ENCODE measurements around the gene TMEM233. TPM values are rescaled to one million over a fixed set of nuclear protein-coding genes. Genes with fewer than 3 reads are reported as not detected.

Gene TMEM233
- total and polyA plus RNA-seq, 9 of the 15 experiments (the other 6 are each of a cell fraction or from before 2014, with no cell fraction given): 0.04 to 0.17 (median 0.07) TPM; not detected in 2

GRCh38 chr12:119602734-119603094 lies 9.1 kb downstream of the TMEM233 start:
- TF ChIP-seq, protein P1, sequence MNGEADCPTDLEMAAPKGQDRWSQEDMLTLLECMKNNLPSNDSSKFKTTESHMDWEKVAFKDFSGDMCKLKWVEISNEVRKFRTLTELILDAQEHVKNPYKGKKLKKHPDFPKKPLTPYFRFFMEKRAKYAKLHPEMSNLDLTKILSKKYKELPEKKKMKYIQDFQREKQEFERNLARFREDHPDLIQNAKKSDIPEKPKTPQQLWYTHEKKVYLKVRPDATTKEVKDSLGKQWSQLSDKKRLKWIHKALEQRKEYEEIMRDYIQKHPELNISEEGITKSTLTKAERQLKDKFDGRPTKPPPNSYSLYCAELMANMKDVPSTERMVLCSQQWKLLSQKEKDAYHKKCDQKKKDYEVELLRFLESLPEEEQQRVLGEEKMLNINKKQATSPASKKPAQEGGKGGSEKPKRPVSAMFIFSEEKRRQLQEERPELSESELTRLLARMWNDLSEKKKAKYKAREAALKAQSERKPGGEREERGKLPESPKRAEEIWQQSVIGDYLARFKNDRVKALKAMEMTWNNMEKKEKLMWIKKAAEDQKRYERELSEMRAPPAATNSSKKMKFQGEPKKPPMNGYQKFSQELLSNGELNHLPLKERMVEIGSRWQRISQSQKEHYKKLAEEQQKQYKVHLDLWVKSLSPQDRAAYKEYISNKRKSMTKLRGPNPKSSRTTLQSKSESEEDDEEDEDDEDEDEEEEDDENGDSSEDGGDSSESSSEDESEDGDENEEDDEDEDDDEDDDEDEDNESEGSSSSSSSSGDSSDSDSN (IDR thresholded peaks at IDR 0.05; ENCODE audit: borderline replicate concordance in 1 of 2, low read depth in 2 of 2, low read length in 2 of 2): no peak
- TF ChIP-seq MAFK (IDR thresholded peaks at IDR 0.05; ENCODE audit: low read length) (no peak), U2AF1 (optimal IDR thresholded peaks at IDR 0.05; ENCODE audit: low read depth, low read length) (no peak)
- Histone ChIP-seq H3K9me1 (ENCODE audit: control insufficient read depth, insufficient read depth, low read length) (no peaks in the 10 kb centered on the region), H3K4me2 (ENCODE audit: insufficient read depth, low read length) (no peak overlapping the region), H3K9me3 (replicated peaks; ENCODE audit: control insufficient read depth, insufficient read depth, low read depth, low read length) (no peaks in the 10 kb centered on the region), H3K4me1 (replicated peaks in 1 of 2; ENCODE audit: control insufficient read depth in 2 of 2, insufficient read depth in 2 of 2, low read length in 2 of 2) (peaks cover 2 to 9% of the 10 kb centered on the region in 2 experiments; a peak in 4 of 5 replicates), H3K79me2 (ENCODE audit: control insufficient read depth, insufficient read depth, low read length) (no peaks in the 10 kb centered on the region), H3K9ac (ENCODE audit: insufficient read depth in 1 of 2, low read depth in 2 of 2, low read length in 2 of 2) (no peak overlapping the region), H2AFZ (ENCODE audit: low read depth, low read length) (no peak overlapping the region), H3K4me3 (no peak overlapping the region), H4K20me1 (replicated peaks; ENCODE audit: control insufficient read depth, insufficient read depth, low read length) (no peaks in the 10 kb centered on the region), H3K36me3 (ENCODE audit: control insufficient read depth, insufficient read depth, low read length) (no peaks in the 10 kb centered on the region), H3K27me3 (ENCODE audit: control insufficient read depth in 2 of 2, insufficient read depth in 2 of 2, low read length in 2 of 2) (peaks cover 3 to 5% of the 10 kb centered on the region in 2 experiments; a peak in 3 of 5 replicates), H3K27ac (ENCODE audit: extremely low read depth, low read depth, low read length) (no peak overlapping the region)
- CTCF ChIA-PET (ENCODE audit: low intra/inter-chr PET ratio): no interaction called here
- POLR2A ChIA-PET: no interaction called here
- DNase-seq (ENCODE audit: extremely low read depth in 1 of 4, low spot score in 3 of 4) (no peak), FAIRE-seq (no peak), ATAC-seq (no peak)
- 13% methylated on average over 4 of the region's 4 CpGs for WGBS (ENCODE audit: insufficient coverage, low coverage, missing lambda C conversion rate)
- no TSS peak for BruUV-seq (replicated peaks)
- in situ Hi-C loops (cut with MboI): no loop called here
- intact Hi-C loops (cut with micrococcal nuclease): no loop called here

GRCh38 chr12:119603767-119604166 lies 10.2 kb downstream of the TMEM233 start:
- Histone ChIP-seq H3K9ac (ENCODE audit: insufficient read depth in 1 of 2, low read depth in 2 of 2, low read length in 2 of 2) (no peak overlapping the region), H4K20me1 (replicated peaks; ENCODE audit: control insufficient read depth, insufficient read depth, low read length) (no peaks in the 10 kb centered on the region), H2AFZ (ENCODE audit: low read depth, low read length) (no peak overlapping the region), H3K79me2 (ENCODE audit: control insufficient read depth, insufficient read depth, low read length) (no peaks in the 10 kb centered on the region), H3K4me2 (ENCODE audit: insufficient read depth, low read length) (no peak overlapping the region), H3K4me3 (no peak overlapping the region), H3K27ac (ENCODE audit: extremely low read depth, low read depth, low read length) (no peak overlapping the region), H3K27me3 (ENCODE audit: control insufficient read depth in 2 of 2, insufficient read depth in 2 of 2, low read length in 2 of 2) (peaks cover 0 to 5% of the 10 kb centered on the region in 2 experiments; a peak in 3 of 5 replicates), H3K36me3 (ENCODE audit: control insufficient read depth, insufficient read depth, low read length) (no peaks in the 10 kb centered on the region), H3K4me1 (replicated peaks in 1 of 2; ENCODE audit: control insufficient read depth in 2 of 2, insufficient read depth in 2 of 2, low read length in 2 of 2) (peaks cover 2 to 9% of the 10 kb centered on the region in 2 experiments; a peak in 4 of 5 replicates), H3K9me3 (replicated peaks; ENCODE audit: control insufficient read depth, insufficient read depth, low read depth, low read length) (no peaks in the 10 kb centered on the region), H3K9me1 (ENCODE audit: control insufficient read depth, insufficient read depth, low read length) (no peaks in the 10 kb centered on the region)
- ChIA-PET CTCF (ENCODE audit: low intra/inter-chr PET ratio) (no interaction called here), POLR2A (interaction anchor here (0.6 to 1.0 kb wide), 2 partner anchors 11 to 210 kb away, joined by 3 read pairs; no protein-coding TSS in a partner anchor)
- intact Hi-C loops (cut with micrococcal nuclease) (no loop called here), in situ Hi-C loops (cut with MboI) (no loop called here)
- 0% methylated on average over 2 of the region's 2 CpGs for WGBS (ENCODE audit: insufficient coverage, low coverage, missing lambda C conversion rate)
- FAIRE-seq (no peak), DNase-seq (ENCODE audit: extremely low read depth in 1 of 4, low spot score in 3 of 4) (no peak), ATAC-seq (no peak)
- BruUV-seq (replicated peaks): no TSS peak
- no peak for TF ChIP-seq ZNF780A (CRISPR knock-in tag; IDR thresholded peaks at IDR 0.05)
- no peak for TF ChIP-seq PRPF4 (IDR thresholded peaks at IDR 0.05; ENCODE audit: insufficient read depth, low read depth, low read length, poor library complexity, severe bottlenecking)
- TF ChIP-seq FOSL1 (tag; conservative IDR thresholded peaks at IDR 0.05): no peak
- no peak for TF ChIP-seq FOXM1 (IDR thresholded peaks at IDR 0.05; ENCODE audit: low read depth)
- TF ChIP-seq FOXM1 (CRISPR knock-in tag; IDR thresholded peaks at IDR 0.05; ENCODE audit: low read depth): no peak
- TF ChIP-seq TAF7 (tag; IDR thresholded peaks at IDR 0.05): no peak
- TF ChIP-seq, protein P2, sequence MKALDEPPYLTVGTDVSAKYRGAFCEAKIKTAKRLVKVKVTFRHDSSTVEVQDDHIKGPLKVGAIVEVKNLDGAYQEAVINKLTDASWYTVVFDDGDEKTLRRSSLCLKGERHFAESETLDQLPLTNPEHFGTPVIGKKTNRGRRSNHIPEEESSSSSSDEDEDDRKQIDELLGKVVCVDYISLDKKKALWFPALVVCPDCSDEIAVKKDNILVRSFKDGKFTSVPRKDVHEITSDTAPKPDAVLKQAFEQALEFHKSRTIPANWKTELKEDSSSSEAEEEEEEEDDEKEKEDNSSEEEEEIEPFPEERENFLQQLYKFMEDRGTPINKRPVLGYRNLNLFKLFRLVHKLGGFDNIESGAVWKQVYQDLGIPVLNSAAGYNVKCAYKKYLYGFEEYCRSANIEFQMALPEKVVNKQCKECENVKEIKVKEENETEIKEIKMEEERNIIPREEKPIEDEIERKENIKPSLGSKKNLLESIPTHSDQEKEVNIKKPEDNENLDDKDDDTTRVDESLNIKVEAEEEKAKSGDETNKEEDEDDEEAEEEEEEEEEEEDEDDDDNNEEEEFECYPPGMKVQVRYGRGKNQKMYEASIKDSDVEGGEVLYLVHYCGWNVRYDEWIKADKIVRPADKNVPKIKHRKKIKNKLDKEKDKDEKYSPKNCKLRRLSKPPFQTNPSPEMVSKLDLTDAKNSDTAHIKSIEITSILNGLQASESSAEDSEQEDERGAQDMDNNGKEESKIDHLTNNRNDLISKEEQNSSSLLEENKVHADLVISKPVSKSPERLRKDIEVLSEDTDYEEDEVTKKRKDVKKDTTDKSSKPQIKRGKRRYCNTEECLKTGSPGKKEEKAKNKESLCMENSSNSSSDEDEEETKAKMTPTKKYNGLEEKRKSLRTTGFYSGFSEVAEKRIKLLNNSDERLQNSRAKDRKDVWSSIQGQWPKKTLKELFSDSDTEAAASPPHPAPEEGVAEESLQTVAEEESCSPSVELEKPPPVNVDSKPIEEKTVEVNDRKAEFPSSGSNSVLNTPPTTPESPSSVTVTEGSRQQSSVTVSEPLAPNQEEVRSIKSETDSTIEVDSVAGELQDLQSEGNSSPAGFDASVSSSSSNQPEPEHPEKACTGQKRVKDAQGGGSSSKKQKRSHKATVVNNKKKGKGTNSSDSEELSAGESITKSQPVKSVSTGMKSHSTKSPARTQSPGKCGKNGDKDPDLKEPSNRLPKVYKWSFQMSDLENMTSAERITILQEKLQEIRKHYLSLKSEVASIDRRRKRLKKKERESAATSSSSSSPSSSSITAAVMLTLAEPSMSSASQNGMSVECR (CRISPR knock-in tag; IDR thresholded peaks at IDR 0.05): no peak

Measured in K562 (cell line).